ENCODE results near the gene ABHD1. TPM values are rescaled to one million over a fixed set of nuclear protein-coding genes. Genes with fewer than 3 reads are reported as not detected.

The ABHD1 gene
- total and polyA plus RNA-seq, 8 donors, result 0.26 to 0.99 (median 0.34) TPM; not detected in 1

DNA sequence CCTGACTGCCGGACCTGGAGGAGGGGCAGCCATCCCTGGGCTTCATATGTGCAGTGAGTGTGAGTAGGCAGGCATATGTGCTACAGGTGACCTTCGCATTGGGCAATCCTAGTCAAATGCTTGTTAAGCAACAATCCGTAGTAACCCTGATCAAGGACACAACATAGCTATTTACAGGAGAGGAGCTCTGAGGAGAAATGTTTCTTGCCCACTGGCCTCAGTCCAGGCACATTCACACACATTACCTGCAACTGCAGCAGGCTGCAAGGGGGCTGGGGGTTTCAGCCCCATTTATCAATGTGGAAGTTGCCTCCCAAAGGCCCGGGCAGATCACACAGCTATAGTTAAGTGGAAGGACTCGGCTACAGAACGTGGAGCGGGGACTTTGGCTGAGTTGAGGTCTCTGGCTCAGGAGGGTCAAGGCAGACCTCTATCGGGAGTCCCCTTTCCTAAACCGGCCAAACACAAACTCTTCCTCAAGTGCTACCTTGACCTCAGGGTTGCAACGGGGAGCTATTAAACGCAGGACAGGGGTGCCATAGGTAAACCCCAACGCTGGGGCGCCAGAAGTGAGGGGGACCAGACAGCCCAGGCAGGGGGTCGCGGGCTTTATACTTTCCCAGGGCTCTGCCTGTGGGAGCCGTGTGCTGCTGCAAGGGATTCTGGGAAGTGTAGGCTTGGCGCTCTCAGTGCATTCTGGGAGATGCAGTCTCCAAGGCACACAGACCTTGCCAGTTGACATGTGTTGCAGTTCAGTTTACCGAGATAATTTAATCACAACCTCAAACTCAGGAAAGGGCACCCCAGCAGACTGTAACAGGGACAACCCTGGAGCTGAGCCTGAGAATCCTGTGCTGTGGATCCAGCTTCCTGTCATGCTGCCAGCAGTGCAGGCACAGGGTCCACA is 27.6 kb upstream of the ABHD1 start:
- intact Hi-C loops (cut with DNase I), result loop anchor here in 1 of 3 donors (10.0 kb wide), 1 partner anchor 99 kb away; no protein-coding TSS in a partner anchor
- TF ChIP-seq, protein P1, sequence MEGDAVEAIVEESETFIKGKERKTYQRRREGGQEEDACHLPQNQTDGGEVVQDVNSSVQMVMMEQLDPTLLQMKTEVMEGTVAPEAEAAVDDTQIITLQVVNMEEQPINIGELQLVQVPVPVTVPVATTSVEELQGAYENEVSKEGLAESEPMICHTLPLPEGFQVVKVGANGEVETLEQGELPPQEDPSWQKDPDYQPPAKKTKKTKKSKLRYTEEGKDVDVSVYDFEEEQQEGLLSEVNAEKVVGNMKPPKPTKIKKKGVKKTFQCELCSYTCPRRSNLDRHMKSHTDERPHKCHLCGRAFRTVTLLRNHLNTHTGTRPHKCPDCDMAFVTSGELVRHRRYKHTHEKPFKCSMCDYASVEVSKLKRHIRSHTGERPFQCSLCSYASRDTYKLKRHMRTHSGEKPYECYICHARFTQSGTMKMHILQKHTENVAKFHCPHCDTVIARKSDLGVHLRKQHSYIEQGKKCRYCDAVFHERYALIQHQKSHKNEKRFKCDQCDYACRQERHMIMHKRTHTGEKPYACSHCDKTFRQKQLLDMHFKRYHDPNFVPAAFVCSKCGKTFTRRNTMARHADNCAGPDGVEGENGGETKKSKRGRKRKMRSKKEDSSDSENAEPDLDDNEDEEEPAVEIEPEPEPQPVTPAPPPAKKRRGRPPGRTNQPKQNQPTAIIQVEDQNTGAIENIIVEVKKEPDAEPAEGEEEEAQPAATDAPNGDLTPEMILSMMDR (IDR thresholded peaks at IDR 0.05), result no peak
- no peaks in the 10 kb centered on the region for H3K9me3 ChIP-seq
- H3K27me3 ChIP-seq, result no peaks in the 10 kb centered on the region
- H3K4me3 ChIP-seq, result peak overlapping the region in 3 of 4 donors; percentile 10 to 48 (median 20)
- FAIRE-seq (no peak), DNase-seq (peak in 5 of 6 donors; percentile 71 to 83 (median 74)), ATAC-seq (peak; percentile 90 to 95 (median 94))
- peaks cover 0 to 10% (median 8%) of the 10 kb centered on the region in 3 donors for H3K4me1 ChIP-seq
- 16 to 22% methylated on average over 18 of the region's 18 CpGs for WGBS, 2 donors
- H3K36me3 ChIP-seq, result no peaks in the 10 kb centered on the region
- peak overlapping the region in 3 of 4 donors; percentile 8 to 24 (median 23) for H3K27ac ChIP-seq

DNA sequence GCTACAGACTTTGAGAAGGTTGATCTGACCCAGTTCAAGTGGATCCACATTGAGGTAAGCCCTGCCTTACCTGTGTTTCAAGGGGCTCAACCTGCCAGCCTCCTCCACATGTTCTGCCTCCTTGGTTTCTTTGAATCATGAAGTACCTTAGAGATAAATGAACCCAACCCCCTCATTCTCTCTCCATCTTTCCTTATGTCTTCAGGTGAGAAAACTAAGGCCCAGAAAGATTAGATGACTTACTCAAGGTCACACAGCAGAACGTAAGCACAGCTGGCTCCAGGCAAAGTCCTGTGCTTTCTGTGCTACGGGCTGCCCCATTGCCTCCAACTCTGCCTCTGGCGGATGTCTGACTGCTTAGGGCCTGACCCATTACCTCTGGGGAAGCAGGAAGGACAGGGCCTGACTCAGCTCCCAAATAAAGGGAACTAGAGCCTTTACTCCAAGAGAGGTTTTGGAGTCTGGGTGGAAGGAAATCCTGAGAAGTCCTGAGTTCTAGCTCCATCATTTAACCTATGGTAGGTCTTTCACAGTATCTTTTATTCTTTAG is 26.8 kb upstream of the ABHD1 start:
- H3K4me1 ChIP-seq, result peaks cover 0 to 10% (median 8%) of the 10 kb centered on the region in 3 donors
- H3K27me3 ChIP-seq, result no peaks in the 10 kb centered on the region
- H3K27ac ChIP-seq, result no peak overlapping the region
- FAIRE-seq (no peak), DNase-seq (no peak), ATAC-seq (peak in 2 of 4 donors; percentile 5 to 8)
- no peaks in the 10 kb centered on the region for H3K9me3 ChIP-seq
- no peaks in the 10 kb centered on the region for H3K36me3 ChIP-seq
- intact Hi-C loops (cut with DNase I), result loop anchor here in 1 of 3 donors (10.0 kb wide), 1 partner anchor 98 kb away; no protein-coding TSS in a partner anchor
- 48% methylated on average over 3 of the region's 3 CpGs for WGBS, 2 donors
- TF ChIP-seq, protein P1 (IDR thresholded peaks at IDR 0.05), result no peak
- H3K4me3 ChIP-seq, result no peak overlapping the region

GRCh38 chr2:27097341-27097740 is 26.3 kb upstream of the ABHD1 start:
- ATAC-seq, result no peak
- intact Hi-C loops (cut with DNase I), result loop anchor here in 1 of 3 donors (10.0 kb wide), 1 partner anchor 97 kb away; no protein-coding TSS in a partner anchor
- TF ChIP-seq, protein P1 (IDR thresholded peaks at IDR 0.05), result no peak
- H3K36me3 ChIP-seq, result no peaks in the 10 kb centered on the region
- peak in 1 of 6 donors; percentile 53 for DNase-seq
- peaks cover 0 to 10% (median 8%) of the 10 kb centered on the region in 3 donors for H3K4me1 ChIP-seq
- H3K4me3 ChIP-seq, result no peak overlapping the region
- no peak for FAIRE-seq
- no peaks in the 10 kb centered on the region for H3K9me3 ChIP-seq
- H3K27ac ChIP-seq, result no peak overlapping the region
- WGBS, 2 donors, result 88 to 96% methylated on average over 14 of the region's 14 CpGs
- no peaks in the 10 kb centered on the region for H3K27me3 ChIP-seq

DNA sequence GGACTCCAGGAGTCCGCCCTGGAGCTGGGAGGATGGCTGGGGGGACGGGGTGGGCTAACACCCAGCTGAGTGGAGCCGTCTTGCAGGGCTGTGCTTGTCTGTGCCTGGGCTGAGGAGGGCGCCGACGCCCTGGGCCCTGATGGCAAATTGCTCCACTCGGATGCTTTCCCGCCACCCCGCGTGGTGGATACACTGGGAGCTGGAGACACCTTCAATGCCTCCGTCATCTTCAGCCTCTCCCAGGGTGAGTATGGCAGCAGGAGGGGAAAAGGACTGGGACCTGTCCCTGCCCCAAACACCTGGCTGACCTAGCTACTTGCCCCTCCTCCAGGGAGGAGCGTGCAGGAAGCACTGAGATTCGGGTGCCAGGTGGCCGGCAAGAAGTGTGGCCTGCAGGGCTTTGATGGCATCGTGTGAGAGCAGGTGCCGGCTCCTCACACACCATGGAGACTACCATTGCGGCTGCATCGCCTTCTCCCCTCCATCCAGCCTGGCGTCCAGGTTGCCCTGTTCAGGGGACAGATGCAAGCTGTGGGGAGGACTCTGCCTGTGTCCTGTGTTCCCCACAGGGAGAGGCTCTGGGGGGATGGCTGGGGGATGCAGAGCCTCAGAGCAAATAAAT is 24.2 kb upstream of the ABHD1 start:
- WGBS, 2 donors, result 89 to 92% methylated on average over 19 of the region's 19 CpGs
- no peaks in the 10 kb centered on the region for H3K27me3 ChIP-seq
- ATAC-seq (no peak), FAIRE-seq (no peak), DNase-seq (peak in 1 of 6 donors; percentile 54)
- H3K4me3 ChIP-seq, result no peak overlapping the region
- H3K36me3 ChIP-seq, result no peaks in the 10 kb centered on the region
- TF ChIP-seq, protein P1 (IDR thresholded peaks at IDR 0.05), result no peak
- intact Hi-C loops (cut with DNase I), result loop anchor here in 1 of 3 donors (2.0 to 10.0 kb wide), 2 partner anchors 95 to 179 kb away; no protein-coding TSS in a partner anchor
- H3K9me3 ChIP-seq, result no peaks in the 10 kb centered on the region
- H3K4me1 ChIP-seq, result peaks cover 0 to 10% (median 8%) of the 10 kb centered on the region in 3 donors
- no peak overlapping the region for H3K27ac ChIP-seq

Data from pancreas (tissue), 10 donors.